Thyroid gland (tissue), 4 donors: ENCODE data around the gene TMEM167A. TPM values are rescaled to one million over a fixed set of nuclear protein-coding genes. Genes with fewer than 3 reads are reported as not detected.
"Not testable (repeated sequence)": the region's sequence is repeated elsewhere in the genome, so short reads cannot be mapped to it uniquely, and the experiment has no call there.

Experiments
- DNase-seq, 2 donors: peaks; one replicate each; pipeline ENCODE4 v3.0.0-alpha.2; 2019
- H3K27ac ChIP-seq, 3 donors: fragments of 200-600 bp; sonication (generic); 1 replicate in 2 of 3; 2 replicates in 1 of 3; pipeline ENCODE4 v1.5.1; 2016 to 2019; ENCODE audit warnings: mild to moderate bottlenecking in 1 of 3, moderate library complexity in 1 of 3
- H3K27me3 ChIP-seq: fragments of 200-600 bp; sonication (generic); one replicate; pipeline ENCODE4 v1.5.1; 2019
- H3K36me3 ChIP-seq, 2 donors: fragments of 200-600 bp; sonication (generic); one replicate each; pipeline ENCODE4 v1.5.1; 2016 to 2019
- H3K4me1 ChIP-seq, 2 donors: fragments of 200-600 bp; sonication (generic); one replicate each; pipeline ENCODE4 v1.5.1; 2017 to 2019
- H3K4me3 ChIP-seq, 3 donors: fragments of 200-600 bp; sonication (generic); replicated peaks in 1 of 3; 1 replicate in 2 of 3; 2 replicates in 1 of 3; pipeline ENCODE4 v1.5.1; 2016; ENCODE audit warnings: mild to moderate bottlenecking in 1 of 3
- H3K9me3 ChIP-seq: fragments of 200-600 bp; sonication (generic); one replicate; pipeline ENCODE4 v1.5.1; 2017
- CTCF ChIP-seq, 6 experiments: fragments of 200-600 bp in 3 of 6; fragments of 450-650 bp in 3 of 6; sonication (generic) in 3 of 6; IDR thresholded peaks; one replicate each; pipeline ENCODE4 v1.5.1; 2016 to 2019; ENCODE audit warnings: antibody characterized with exemption in 6 of 6, mild to moderate bottlenecking in 2 of 6, inconsistent platforms in 1 of 6, moderate library complexity in 1 of 6
- POLR2A ChIP-seq, 2 donors: fragments of 450-650 bp; IDR thresholded peaks; one replicate each; pipeline ENCODE4 v1.6.1; 2017; ENCODE audit warnings: antibody characterized with exemption in 2 of 2, mild to moderate bottlenecking in 2 of 2, moderate library complexity in 1 of 2
- WGBS, 2 donors: methylation state at CpG; one replicate each; pipeline ENCODE4 v1.1.5; 2017; 5-methylcytosine and 5-hydroxymethylcytosine counted together
- intact Hi-C: fragments of 100-400 bp; cut with DNase I; formaldehyde crosslinking; loops from one replicate; pipeline ENCODE4 v1.15.1; 2023
- total RNA-seq, 4 donors: library from RNA; depleted of rRNA; stranded (reverse); fragments of >200 nt; gene quantifications; one replicate each; pipeline ENCODE4 v1.2.3, GENCODE V29; 2016

Gene TMEM167A
- total RNA-seq, 4 donors from 2014 or later = 38.2 to 51.1 (median 49.2) TPM

- WGBS, 2 donors = 92 to 93% methylated on average over 6 of the region's 6 CpGs
- TF ChIP-seq POLR2A (IDR thresholded peaks at IDR 0.05) (no peak), CTCF (IDR thresholded peaks at IDR 0.05) (no peak)
- intact Hi-C loops = no loop called here
- Histone ChIP-seq H3K27ac (no peak overlapping the region), H3K27me3 (no peaks in the 10 kb centered on the region), H3K9me3 (no peaks in the 10 kb centered on the region), H3K4me1 (peaks cover 7% of the 10 kb centered on the region in 2 donors), H3K4me3 (no peak overlapping the region), H3K36me3 (no peaks in the 10 kb centered on the region)
- no peak for DNase-seq
Measured at GRCh38 chr5:83072966-83073365, 4.2 kb downstream of the TMEM167A start.

- intact Hi-C loops = no loop called here
- DNase-seq = no peak
- Histone ChIP-seq H3K9me3 (no peaks in the 10 kb centered on the region), H3K27me3 (no peaks in the 10 kb centered on the region), H3K4me3 (no peak overlapping the region), H3K36me3 (no peaks in the 10 kb centered on the region), H3K4me1 (peaks cover 7% of the 10 kb centered on the region in 2 donors), H3K27ac (no peak overlapping the region)
- no peak for TF ChIP-seq POLR2A (IDR thresholded peaks at IDR 0.05)
- no peak for TF ChIP-seq CTCF (IDR thresholded peaks at IDR 0.05)
- WGBS, 2 donors = 83 to 89% methylated on average over 2 of the region's 2 CpGs
Measured at GRCh38 chr5:83071286-83072051, 5.7 kb downstream of the TMEM167A start.

- intact Hi-C loops = no loop called here
- Histone ChIP-seq H3K9me3 (no peaks in the 10 kb centered on the region), H3K27ac (no peak overlapping the region), H3K4me1 (no peaks in the 10 kb centered on the region), H3K36me3 (no peaks in the 10 kb centered on the region), H3K4me3 (no peak overlapping the region), H3K27me3 (no peaks in the 10 kb centered on the region)
- TF ChIP-seq POLR2A (IDR thresholded peaks at IDR 0.05) (no peak), CTCF (IDR thresholded peaks at IDR 0.05) (no peak)
- 93% methylated on average over 2 of the region's 2 CpGs for WGBS, 2 donors
- no peak for DNase-seq
Measured at GRCh38 chr5:83069096-83069799, 7.9 kb downstream of the TMEM167A start.

GRCh38 chr5:83067377-83067776 lies 9.8 kb downstream of the TMEM167A start:
- 96 to 98% methylated on average over 4 of the region's 4 CpGs for WGBS, 2 donors
- H3K27ac ChIP-seq, H3K4me1 ChIP-seq, intact Hi-C loops, H3K9me3 ChIP-seq, H3K4me3 ChIP-seq, H3K36me3 ChIP-seq, H3K27me3 ChIP-seq, DNase-seq: not testable (repeated sequence)

GRCh38 chr5:83066548-83067110 lies 10.6 kb downstream of the TMEM167A start:
- no peak for DNase-seq
- 74 to 84% methylated on average over 3 of the region's 3 CpGs for WGBS, 2 donors
- H3K27ac ChIP-seq = no peak overlapping the region
- no peaks in the 10 kb centered on the region for H3K36me3 ChIP-seq
- no peaks in the 10 kb centered on the region for H3K9me3 ChIP-seq
- no peak overlapping the region for H3K4me3 ChIP-seq
- TF ChIP-seq CTCF (IDR thresholded peaks at IDR 0.05) (no peak), POLR2A (IDR thresholded peaks at IDR 0.05) (no peak)
- intact Hi-C loops = no loop called here
- no peaks in the 10 kb centered on the region for H3K27me3 ChIP-seq
- H3K4me1 ChIP-seq = no peaks in the 10 kb centered on the region
